Measurements from ENCODE around the gene ZFR2.

Gene ZFR2

GRCh38 chr19:3907626-3908265 lies 38.9 kb upstream of the ZFR2 start:
- H3K4me2 ChIP-seq (ENCODE audit: low read length), result no peak overlapping the region
- no peak overlapping the region for H3K4ac ChIP-seq (ENCODE audit: low read depth, low read length)
- no peak overlapping the region for H3K18ac ChIP-seq (ENCODE audit: low read length)
- no peak overlapping the region for H4K8ac ChIP-seq (ENCODE audit: low read depth, low read length)
- no peak overlapping the region for H2AK5ac ChIP-seq (ENCODE audit: low read length)
- H2BK120ac ChIP-seq (ENCODE audit: low read depth, low read length), result no peak overlapping the region
- H3K9ac ChIP-seq (ENCODE audit: low read length), result no peak overlapping the region
- H2BK5ac ChIP-seq (ENCODE audit: low read length), result no peak overlapping the region
- no peak overlapping the region for H2BK15ac ChIP-seq (replicated peaks; ENCODE audit: low read depth)
- peak overlapping the region; percentile 89 for H3K23ac ChIP-seq (ENCODE audit: low read length)
- DNase-seq, result no peak
- H3K79me2 ChIP-seq (ENCODE audit: control insufficient read depth, insufficient read depth, low read length), result no peaks in the 10 kb centered on the region
- no peak overlapping the region for H3K56ac ChIP-seq (ENCODE audit: low read length)
- no peaks in the 10 kb centered on the region for H3K36me3 ChIP-seq (ENCODE audit: control insufficient read depth, insufficient read depth, low read length)
- H3K4me3 ChIP-seq (ENCODE audit: low read length), result no peak overlapping the region
- no peak overlapping the region for H4K5ac ChIP-seq (ENCODE audit: low read length)
- no peaks in the 10 kb centered on the region for H3K27me3 ChIP-seq (ENCODE audit: insufficient read depth, low read length, poor library complexity)
- no CpG with 5 or more reads among the region's 50 CpGs for whole genome bisulfite sequencing (ENCODE audit: extremely low coverage, insufficient coverage, low lambda C conversion rate)
- no peak overlapping the region for H3K27ac ChIP-seq (ENCODE audit: low read depth, low read length)
- H3K4me1 ChIP-seq (ENCODE audit: control insufficient read depth, low read depth, low read length), result no peaks in the 10 kb centered on the region
- H3K79me1 ChIP-seq (ENCODE audit: low read length), result no peaks in the 10 kb centered on the region

- WGBS (ENCODE audit: extremely low coverage, insufficient coverage, low lambda C conversion rate), result no CpG with 5 or more reads among the region's 8 CpGs
- no peak overlapping the region for H4K8ac ChIP-seq (ENCODE audit: low read depth, low read length)
- no peak overlapping the region for H3K56ac ChIP-seq (ENCODE audit: low read length)
- no peak overlapping the region for H3K27ac ChIP-seq (ENCODE audit: low read depth, low read length)
- H2AK5ac ChIP-seq (ENCODE audit: low read length), result no peak overlapping the region
- H3K23ac ChIP-seq (ENCODE audit: low read length), result no peak overlapping the region
- H3K18ac ChIP-seq (ENCODE audit: low read length), result no peak overlapping the region
- no peak overlapping the region for H3K4ac ChIP-seq (ENCODE audit: low read depth, low read length)
- no peaks in the 10 kb centered on the region for H3K79me1 ChIP-seq (ENCODE audit: low read length)
- no peaks in the 10 kb centered on the region for H3K79me2 ChIP-seq (ENCODE audit: control insufficient read depth, insufficient read depth, low read length)
- no peaks in the 10 kb centered on the region for H3K4me1 ChIP-seq (ENCODE audit: control insufficient read depth, low read depth, low read length)
- no peak overlapping the region for H4K5ac ChIP-seq (ENCODE audit: low read length)
- H3K36me3 ChIP-seq (ENCODE audit: control insufficient read depth, insufficient read depth, low read length), result no peaks in the 10 kb centered on the region
- no peak overlapping the region for H3K4me2 ChIP-seq (ENCODE audit: low read length)
- DNase-seq, result no peak
- no peak overlapping the region for H2BK15ac ChIP-seq (replicated peaks; ENCODE audit: low read depth)
- H2BK120ac ChIP-seq (ENCODE audit: low read depth, low read length), result no peak overlapping the region
- no peak overlapping the region for H2BK5ac ChIP-seq (ENCODE audit: low read length)
- H3K9ac ChIP-seq (ENCODE audit: low read length), result no peak overlapping the region
- no peaks in the 10 kb centered on the region for H3K27me3 ChIP-seq (ENCODE audit: insufficient read depth, low read length, poor library complexity)
- no peak overlapping the region for H3K4me3 ChIP-seq (ENCODE audit: low read length)
Observed at GRCh38 chr19:3904233-3904632, 35.4 kb upstream of the ZFR2 start.

GRCh38 chr19:3902317-3902973 lies 33.6 kb upstream of the ZFR2 start:
- H3K9ac ChIP-seq (ENCODE audit: low read length), result no peak overlapping the region
- no peaks in the 10 kb centered on the region for H3K79me1 ChIP-seq (ENCODE audit: low read length)
- no peak overlapping the region for H3K27ac ChIP-seq (ENCODE audit: low read depth, low read length)
- H3K18ac ChIP-seq (ENCODE audit: low read length), result no peak overlapping the region
- H3K4me2 ChIP-seq (ENCODE audit: low read length), result no peak overlapping the region
- no peaks in the 10 kb centered on the region for H3K79me2 ChIP-seq (ENCODE audit: control insufficient read depth, insufficient read depth, low read length)
- DNase-seq, result no peak
- no CpG with 5 or more reads among the region's 15 CpGs for WGBS (ENCODE audit: extremely low coverage, insufficient coverage, low lambda C conversion rate)
- H3K36me3 ChIP-seq (ENCODE audit: control insufficient read depth, insufficient read depth, low read length), result no peaks in the 10 kb centered on the region
- H4K5ac ChIP-seq (ENCODE audit: low read length), result no peak overlapping the region
- H4K8ac ChIP-seq (ENCODE audit: low read depth, low read length), result no peak overlapping the region
- H3K56ac ChIP-seq (ENCODE audit: low read length), result no peak overlapping the region
- H3K4ac ChIP-seq (ENCODE audit: low read depth, low read length), result no peak overlapping the region
- H2BK5ac ChIP-seq (ENCODE audit: low read length), result no peak overlapping the region
- no peak overlapping the region for H2BK120ac ChIP-seq (ENCODE audit: low read depth, low read length)
- no peak overlapping the region for H2BK15ac ChIP-seq (replicated peaks; ENCODE audit: low read depth)
- no peaks in the 10 kb centered on the region for H3K4me1 ChIP-seq (ENCODE audit: control insufficient read depth, low read depth, low read length)
- no peak overlapping the region for H3K23ac ChIP-seq (ENCODE audit: low read length)
- no peak overlapping the region for H2AK5ac ChIP-seq (ENCODE audit: low read length)
- H3K27me3 ChIP-seq (ENCODE audit: insufficient read depth, low read length, poor library complexity), result no peaks in the 10 kb centered on the region
- H3K4me3 ChIP-seq (ENCODE audit: low read length), result no peak overlapping the region

GRCh38 chr19:3899531-3900294 lies 30.9 kb upstream of the ZFR2 start:
- no peak for DNase-seq
- Histone ChIP-seq H2BK5ac (ENCODE audit: low read length) (no peak overlapping the region), H3K56ac (ENCODE audit: low read length) (no peak overlapping the region), H3K18ac (ENCODE audit: low read length) (no peak overlapping the region), H3K4me3 (ENCODE audit: low read length) (no peak overlapping the region), H3K27ac (ENCODE audit: low read depth, low read length) (no peak overlapping the region), H3K23ac (ENCODE audit: low read length) (no peak overlapping the region), H3K79me1 (ENCODE audit: low read length) (no peaks in the 10 kb centered on the region), H2BK120ac (ENCODE audit: low read depth, low read length) (no peak overlapping the region), H3K36me3 (ENCODE audit: control insufficient read depth, insufficient read depth, low read length) (no peaks in the 10 kb centered on the region), H2AK5ac (ENCODE audit: low read length) (no peak overlapping the region), H3K9ac (ENCODE audit: low read length) (no peak overlapping the region), H2BK15ac (replicated peaks; ENCODE audit: low read depth) (no peak overlapping the region), H3K4me1 (ENCODE audit: control insufficient read depth, low read depth, low read length) (no peaks in the 10 kb centered on the region), H3K4me2 (ENCODE audit: low read length) (no peak overlapping the region), H3K4ac (ENCODE audit: low read depth, low read length) (no peak overlapping the region), H3K79me2 (ENCODE audit: control insufficient read depth, insufficient read depth, low read length) (no peaks in the 10 kb centered on the region), H3K27me3 (ENCODE audit: insufficient read depth, low read length, poor library complexity) (no peaks in the 10 kb centered on the region), H4K5ac (ENCODE audit: low read length) (no peak overlapping the region), H4K8ac (ENCODE audit: low read depth, low read length) (no peak overlapping the region)
- no CpG with 5 or more reads among the region's 18 CpGs for whole genome bisulfite sequencing (ENCODE audit: extremely low coverage, insufficient coverage, low lambda C conversion rate)

GRCh38 chr19:3898426-3898825 lies 29.6 kb upstream of the ZFR2 start:
- Histone ChIP-seq H2BK15ac (replicated peaks; ENCODE audit: low read depth) (no peak overlapping the region), H3K18ac (ENCODE audit: low read length) (no peak overlapping the region), H3K79me2 (ENCODE audit: control insufficient read depth, insufficient read depth, low read length) (no peaks in the 10 kb centered on the region), H3K23ac (ENCODE audit: low read length) (no peak overlapping the region), H3K9ac (ENCODE audit: low read length) (no peak overlapping the region), H3K36me3 (ENCODE audit: control insufficient read depth, insufficient read depth, low read length) (no peaks in the 10 kb centered on the region), H3K4me1 (ENCODE audit: control insufficient read depth, low read depth, low read length) (no peaks in the 10 kb centered on the region), H2BK120ac (ENCODE audit: low read depth, low read length) (no peak overlapping the region), H2AK5ac (ENCODE audit: low read length) (no peak overlapping the region), H3K4me2 (ENCODE audit: low read length) (no peak overlapping the region), H2BK5ac (ENCODE audit: low read length) (no peak overlapping the region), H3K79me1 (ENCODE audit: low read length) (no peaks in the 10 kb centered on the region), H3K4me3 (ENCODE audit: low read length) (no peak overlapping the region), H4K5ac (ENCODE audit: low read length) (no peak overlapping the region), H4K8ac (ENCODE audit: low read depth, low read length) (no peak overlapping the region), H3K27ac (ENCODE audit: low read depth, low read length) (no peak overlapping the region), H3K56ac (ENCODE audit: low read length) (no peak overlapping the region), H3K27me3 (ENCODE audit: insufficient read depth, low read length, poor library complexity) (no peaks in the 10 kb centered on the region), H3K4ac (ENCODE audit: low read depth, low read length) (no peak overlapping the region)
- no CpG with 5 or more reads among the region's 3 CpGs for WGBS (ENCODE audit: extremely low coverage, insufficient coverage, low lambda C conversion rate)
- no peak for DNase-seq
